ENCODE results near the gene IL1R2.

The IL1R2 gene

DNA sequence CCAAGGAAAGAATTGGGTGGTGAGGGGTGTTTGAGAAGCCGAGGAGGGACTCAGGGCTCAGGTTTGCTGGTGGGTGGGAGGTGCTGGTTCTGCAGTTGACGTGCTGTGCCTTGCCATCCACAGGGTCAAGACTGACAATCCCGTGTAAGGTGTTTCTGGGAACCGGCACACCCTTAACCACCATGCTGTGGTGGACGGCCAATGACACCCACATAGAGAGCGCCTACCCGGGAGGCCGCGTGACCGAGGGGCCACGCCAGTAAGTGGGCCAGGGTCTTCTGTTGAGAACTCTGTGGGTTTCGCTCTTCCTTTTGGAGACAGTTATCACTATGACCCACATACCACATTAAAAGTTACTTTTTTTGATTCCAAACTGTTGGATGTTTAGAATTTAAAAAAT, 32.6 kb downstream of the IL1R2 start:
- no peak for DNase-seq

DNA sequence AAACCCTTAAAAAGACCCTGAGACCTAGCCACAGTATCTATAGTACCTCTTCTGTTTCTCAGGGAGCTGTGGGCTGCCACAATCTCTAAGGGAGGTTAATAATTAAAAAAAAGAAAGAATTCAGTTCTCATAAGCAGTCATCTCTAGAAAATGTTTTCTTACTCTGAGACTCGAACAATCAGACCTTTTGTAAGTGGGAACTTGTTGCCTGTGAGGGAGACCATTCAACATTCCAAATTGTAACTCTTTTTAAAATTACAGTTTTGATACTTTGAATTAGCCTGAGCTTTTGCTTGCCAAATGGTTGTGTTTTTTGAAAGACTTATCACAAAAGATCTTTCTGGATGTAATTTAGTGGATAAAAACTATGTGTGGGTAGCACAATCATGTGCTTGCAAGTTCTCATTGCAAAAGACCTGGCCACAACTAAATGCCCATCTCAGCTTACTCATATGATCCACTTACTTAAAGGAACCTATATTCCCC, 33.3 kb downstream of the IL1R2 start:
- DNase-seq, result peak; percentile 75

DNA sequence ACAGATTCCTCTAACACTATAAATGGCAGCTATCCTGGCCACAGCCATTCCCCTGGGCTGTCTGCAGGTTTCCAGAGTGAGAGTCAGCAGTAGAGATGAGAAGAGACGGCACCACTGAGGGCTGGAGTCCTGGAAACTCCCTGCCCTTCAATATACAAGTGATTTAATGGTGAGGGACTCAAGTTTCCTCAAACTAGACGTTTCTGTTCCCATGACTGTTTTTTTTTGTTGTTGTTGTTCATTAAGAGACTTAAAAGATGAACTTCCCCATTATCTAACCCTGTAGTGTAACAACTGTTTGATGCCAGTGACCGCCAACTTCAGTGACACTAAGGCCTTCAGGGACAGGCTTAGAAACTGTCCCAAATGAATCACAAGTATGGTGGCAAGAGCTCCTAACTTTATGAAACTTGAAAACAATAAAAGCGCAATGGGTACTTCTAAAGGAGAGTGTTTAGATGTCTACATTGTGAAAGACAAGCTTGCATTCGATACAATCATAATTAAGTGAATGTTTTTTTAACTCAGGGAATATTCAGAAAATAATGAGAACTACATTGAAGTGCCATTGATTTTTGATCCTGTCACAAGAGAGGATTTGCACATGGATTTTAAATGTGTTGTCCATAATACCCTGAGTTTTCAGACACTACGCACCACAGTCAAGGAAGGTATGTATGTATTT, 34.0 kb downstream of the IL1R2 start:
- no peak for DNase-seq

DNA sequence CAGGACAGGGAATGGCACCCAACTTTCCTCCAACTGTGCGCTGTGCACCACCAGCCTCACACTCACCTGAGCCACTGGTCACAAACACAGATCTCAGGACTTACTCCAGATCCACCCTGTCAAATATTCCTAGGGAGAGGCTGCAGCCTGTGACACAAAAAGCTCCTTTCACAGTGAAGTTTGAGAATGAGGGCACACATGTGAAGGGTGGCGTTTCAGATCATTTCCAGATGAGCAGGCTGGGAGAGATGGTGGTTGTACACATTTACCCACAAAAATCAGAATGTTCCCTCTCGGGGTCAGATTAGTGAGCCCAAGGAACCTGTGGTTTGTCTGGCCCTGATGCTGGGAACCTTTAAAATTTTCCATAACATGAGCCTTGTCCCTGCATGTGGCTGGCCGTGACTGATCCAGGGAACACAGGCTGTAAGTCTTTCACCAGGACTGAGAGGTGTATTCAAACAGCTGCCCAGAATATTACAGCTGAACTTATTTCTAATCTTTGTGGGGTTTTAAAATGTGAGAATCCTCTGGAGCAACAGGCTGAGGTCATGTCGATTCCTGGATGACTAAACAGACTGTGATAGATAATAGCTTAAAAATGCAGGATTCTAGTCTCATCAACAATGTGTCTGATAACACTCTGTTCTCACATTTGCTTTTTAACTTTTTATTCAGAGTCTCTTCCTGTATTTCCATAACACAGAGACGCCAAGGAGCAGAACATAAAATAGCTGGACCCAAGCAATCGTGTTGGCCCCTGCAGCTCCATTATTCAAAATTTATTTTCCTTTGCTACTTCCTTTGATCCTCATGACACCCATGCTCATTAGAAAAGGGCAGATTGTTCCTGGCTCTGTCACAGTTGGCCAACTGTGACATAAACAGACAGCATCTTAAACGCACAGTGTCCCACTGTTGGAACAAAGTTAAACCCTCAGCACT, 35.5 kb downstream of the IL1R2 start:
- DNase-seq, result peak; percentile 86

DNA sequence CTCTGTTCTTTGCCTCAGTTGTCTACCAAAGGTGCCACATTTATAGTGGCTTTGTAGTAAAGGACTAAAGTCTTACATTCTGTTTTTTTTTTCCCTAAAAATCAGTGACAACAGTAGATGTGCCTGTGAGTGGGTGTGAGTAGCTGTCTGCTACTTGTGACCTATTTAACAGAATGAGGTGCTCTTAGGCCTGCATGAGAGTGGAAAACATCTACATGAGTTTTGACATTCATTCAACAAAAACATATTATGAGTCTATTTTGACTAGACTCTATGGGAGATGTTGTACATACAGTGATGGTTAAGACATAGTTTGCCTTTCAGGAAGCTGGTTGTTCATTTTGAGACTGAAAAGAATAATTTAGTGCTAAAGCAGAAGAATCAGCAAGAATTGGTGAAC, 36.7 kb downstream of the IL1R2 start:
- DNase-seq, result no peak

DNA sequence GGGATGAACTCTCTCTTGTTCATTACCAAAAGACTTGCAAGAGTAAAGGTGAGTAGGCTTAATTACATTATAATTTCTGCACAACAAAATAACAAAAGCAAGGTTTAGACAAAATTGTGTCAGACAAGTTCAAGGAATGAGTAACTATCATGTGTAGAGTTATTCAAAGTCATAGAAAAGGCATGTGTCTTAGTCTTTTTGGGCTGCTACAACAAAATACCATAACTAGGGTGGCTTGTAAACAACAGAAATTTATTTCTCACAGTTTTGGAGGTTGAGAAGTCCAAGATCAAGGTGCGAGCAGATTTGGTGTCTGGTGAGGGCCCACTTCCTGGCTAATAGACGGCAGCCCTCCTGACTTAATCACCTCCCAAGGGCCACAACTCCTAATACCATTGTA, 37.6 kb downstream of the IL1R2 start:
- no peak for DNase-seq

DNA sequence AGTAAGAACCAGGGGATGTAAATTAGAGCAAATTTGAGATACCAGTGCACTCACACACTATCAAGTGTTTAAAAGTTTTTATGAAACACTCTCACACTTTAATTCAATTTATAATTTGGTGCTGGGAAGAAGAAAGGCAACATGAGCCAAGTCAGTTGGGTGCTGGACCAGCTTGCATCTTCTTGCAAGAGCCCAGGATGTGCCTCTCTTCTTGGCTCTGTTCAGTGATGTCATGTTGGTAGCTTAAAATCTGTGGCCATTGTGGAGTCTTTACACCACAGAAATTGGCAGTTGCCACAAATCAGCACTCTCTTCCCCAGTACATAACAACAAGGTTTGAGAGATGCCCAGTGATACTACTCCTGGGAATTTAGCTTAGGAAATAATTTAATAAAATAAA, 38.2 kb downstream of the IL1R2 start:
- no peak for DNase-seq

DNA sequence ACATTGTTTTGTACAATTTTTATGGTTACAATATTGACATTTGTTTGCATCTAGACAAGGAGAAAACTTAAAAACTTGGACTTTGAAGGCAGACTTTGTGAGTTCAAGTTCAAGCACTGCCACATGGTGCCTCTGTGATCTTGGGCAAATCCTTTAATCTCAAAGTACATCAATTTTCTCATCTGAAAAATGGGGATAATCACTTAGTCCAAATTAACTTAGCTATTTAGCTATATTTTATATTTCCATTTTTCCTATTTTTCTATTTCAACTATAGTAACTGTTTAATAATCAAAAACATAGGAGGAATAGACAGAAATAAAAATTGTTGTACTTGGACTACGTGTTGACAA, 38.7 kb downstream of the IL1R2 start:
- DNase-seq, result no peak

DNA sequence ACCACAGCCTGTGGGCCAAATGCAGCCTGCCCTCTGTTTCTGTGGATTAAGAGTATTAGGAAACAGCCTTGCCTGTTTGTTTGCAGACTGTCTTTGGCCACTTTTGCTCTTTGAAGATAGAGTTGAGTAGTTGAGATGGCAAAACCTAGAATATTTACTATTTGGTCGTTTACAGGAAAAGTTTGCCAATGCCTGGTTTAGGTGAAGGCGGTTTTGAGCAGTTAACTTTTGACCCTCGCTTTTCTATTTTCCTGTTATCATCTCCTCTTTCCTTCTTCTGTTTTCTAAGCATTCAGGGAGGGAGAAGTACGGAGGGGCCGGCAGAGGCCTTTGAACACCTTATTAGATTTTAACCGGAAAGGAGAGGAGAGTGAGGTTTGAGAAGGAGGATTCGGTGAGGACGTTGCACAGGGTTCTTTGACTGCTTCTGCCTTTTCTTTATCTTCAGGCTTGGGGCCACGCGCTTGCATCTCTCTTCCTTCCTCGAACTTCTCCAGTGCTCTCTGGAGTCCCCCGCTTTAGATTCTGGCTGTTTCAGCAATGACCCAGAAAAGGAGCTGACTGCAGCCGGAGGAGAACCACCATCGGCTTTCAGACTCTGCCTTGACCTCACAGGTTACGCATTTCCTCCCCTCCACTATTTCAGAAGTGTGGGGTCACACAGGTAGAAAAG, 39.2 kb downstream of the IL1R2 start:
- DNase-seq, result no peak

DNA sequence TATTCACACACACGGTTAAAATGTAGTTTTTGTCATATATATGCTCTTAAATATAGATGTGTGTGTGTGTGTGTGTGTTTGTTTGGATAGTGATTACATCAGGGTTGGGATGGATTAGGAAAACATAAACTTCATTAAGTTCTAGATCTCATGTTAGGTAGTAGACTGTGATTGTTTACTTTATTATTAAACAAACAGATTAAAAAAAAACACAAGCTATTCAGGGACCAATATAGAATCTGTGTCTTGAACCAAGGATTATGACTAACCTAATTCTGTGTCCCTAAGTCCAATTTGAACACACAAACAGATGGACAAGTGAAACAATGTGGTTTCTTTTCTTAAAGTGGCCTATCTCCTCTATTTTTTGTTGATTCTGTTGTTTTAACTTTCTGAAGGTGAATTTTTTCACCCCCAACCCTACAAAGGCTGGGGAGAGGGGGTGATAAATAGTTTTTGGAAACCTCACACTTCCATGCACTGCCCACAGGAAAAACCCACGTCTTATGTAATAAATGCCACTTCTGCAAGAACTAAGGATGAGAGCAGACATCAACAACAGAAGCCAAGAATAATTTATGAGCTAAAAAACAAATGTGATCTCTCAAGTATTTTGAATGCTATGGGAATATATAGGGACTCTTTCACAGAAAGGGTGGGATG, 40.7 kb downstream of the IL1R2 start:
- DNase-seq, result no peak

DNA sequence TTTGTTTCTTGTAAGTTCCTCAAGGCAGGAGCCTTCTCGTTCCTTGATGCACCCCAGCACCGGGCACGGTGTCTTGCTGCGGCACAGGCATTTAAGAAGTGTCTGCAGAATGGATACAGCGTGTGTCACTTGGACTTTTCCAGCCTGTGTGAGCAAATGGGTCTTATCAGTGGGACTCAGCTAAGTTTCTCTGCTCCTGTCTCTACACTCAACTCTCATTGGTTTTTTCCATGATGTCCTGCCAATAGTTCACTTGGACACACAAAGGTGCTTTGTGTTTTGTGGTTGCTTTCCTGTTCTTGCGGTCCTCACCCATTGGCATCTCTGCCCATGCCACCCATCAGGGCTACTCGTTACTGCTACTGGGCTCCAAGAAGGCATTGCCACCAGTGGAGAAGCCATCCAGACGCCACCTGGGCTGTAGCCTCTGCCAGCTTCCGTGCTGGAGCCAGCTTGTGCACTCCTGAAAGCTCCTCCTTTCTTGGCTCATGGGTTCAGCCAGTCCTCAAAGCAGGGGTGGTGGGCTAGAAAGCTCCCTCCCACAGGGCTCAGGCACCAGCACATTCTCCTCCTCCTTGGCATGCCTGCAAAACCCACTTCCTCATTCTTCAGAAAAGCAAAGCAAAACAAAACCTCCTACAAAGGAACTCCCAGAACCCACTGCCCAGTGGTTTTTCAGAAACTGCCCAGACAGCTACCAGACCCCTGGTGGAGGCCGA, 41.4 kb downstream of the IL1R2 start:
- DNase-seq, result peak; percentile 89

DNA sequence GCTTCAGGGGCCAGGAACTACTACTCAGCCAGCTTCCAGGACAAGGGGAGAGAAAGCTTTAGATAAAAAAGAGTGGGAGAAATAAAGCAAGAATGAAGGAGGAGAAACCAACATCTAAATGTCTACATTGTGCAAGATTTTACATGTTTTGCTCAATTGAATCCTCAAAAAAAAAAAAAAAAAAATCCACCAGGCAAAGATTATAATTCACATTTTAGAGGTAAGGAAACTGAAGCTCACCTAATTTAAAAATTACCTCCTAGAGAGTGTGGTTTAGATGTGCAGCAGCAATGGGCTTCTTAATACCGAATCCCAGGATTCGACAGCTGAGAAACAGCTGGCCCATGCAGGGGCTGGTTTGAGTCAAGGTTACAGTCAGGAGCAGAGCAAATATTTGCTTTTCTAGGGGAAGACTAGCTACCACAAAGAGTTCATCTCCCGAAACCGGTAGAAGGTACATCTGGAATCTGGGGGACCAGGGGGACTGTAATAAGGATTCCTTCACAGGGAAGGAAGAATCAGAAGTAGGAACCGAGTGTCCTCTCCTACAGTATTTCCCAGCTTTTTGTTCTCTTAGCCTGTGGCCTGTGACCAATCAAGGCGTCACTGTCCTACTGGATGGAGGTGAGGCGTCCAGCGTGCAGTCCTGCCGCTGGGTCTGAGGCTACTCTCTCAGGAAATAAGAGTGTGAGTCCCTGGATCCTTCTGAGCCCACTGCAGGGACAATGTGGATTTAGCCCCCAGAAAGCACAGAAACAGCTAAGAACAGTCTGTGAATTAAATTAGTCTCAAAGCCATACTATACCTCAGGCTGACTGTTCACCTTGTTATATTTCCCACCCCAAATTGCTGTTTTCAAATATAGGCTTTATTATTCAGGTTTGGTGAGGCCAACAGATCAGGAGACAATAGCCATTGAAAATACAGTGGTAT, 42.3 kb downstream of the IL1R2 start:
- DNase-seq, result no peak

DNA sequence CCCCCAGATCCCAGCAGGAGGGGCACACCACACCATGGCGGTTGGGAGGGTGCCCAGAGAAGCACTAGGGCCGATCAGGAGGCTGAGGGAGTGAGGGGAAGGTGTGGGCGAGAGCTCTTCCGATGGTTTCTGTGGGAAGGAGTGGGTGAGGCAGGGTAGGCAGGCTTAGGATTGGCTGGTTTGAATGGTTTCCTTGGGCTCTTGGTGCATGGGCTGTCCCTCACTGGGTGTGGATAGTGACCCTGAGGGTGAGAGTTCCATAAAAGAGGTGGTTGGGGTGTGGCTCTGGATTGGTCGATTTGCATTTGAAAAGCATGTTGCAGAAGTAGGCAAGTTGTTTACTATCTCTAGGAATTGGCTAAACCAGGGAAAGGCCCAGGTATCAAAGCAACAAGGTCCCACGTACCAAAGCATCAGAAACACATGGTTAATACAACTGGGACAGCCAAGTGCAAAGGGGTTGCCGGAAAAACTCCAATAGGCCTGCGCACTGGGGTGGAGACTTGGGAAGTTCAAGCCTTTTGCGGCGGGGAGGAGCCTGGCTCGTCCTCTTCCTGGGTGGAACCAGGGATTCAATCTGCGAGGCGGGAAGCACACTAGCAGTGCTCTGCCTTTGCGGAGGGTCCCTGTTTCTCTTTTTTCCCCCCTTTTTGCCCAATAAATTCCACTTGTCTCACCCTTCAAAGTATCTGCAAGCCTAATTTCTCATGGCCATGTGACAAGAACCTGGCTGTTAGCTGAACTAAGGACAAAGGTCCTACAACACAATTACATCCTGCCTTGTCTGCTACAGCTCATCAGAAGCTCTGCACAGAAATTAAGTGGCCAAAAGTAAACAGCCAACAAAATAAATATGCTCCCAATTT, 43.2 kb downstream of the IL1R2 start:
- DNase-seq, result no peak

DNA sequence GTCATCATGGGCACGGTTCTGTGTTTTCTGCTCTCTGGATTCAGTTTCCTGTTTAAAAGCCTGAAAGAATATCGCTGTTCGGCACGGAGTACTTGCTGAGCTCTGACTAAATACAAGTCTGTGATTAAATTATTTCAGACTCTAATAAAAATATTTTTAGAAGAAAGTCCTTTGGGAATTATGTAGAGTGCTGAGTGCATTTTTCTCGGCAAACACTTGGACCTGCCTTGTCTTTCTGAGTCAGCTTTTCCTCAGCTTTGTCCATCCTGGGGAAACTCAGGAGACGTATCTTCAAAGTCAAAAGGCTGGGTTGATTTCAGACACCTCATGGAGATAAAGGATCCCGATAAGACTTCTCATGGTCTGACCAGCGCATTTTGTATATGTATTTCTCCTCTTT, 45.9 kb downstream of the IL1R2 start:
- peak; percentile 77 for DNase-seq

DNA sequence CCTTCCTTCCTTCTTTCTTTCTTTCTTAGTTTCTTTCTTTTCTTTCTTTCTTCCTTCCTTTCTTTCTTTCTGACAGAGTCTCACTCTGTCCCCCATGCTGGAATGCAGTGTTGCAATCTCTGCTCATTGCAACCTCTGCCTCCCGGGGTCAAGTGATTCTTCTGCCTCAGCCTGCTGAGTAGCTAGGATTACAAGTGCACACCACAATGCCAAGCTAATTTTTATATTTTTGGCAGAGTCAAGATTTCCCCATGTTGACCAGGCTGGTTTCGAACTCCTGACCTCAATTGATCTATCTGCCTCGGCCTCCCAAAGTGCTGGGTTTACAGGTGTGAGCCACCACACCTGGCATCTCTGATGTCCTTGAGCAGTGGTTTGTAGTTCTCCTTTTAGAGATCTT, 48.5 kb downstream of the IL1R2 start:
- no peak for DNase-seq

DNA sequence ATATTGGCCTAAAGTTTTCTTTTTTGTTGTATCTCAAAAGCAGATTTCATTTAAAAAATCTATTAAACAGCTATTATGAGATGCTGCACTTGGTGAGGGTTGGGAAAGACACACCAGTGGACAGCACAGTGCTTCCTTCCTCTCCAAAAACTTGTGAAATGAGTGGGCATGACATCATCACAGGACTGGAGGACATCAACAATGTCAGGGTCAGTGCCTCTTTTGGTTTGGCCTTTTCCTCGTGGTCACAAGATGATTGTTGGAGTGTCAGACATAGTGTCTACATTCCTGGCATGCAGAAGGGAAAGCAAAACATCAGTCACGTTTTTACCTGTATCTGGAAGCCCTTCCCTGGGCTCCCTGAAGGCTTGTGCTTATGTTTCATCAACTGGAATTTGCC, 49.6 kb downstream of the IL1R2 start:
- DNase-seq, result peak; percentile 35

DNA sequence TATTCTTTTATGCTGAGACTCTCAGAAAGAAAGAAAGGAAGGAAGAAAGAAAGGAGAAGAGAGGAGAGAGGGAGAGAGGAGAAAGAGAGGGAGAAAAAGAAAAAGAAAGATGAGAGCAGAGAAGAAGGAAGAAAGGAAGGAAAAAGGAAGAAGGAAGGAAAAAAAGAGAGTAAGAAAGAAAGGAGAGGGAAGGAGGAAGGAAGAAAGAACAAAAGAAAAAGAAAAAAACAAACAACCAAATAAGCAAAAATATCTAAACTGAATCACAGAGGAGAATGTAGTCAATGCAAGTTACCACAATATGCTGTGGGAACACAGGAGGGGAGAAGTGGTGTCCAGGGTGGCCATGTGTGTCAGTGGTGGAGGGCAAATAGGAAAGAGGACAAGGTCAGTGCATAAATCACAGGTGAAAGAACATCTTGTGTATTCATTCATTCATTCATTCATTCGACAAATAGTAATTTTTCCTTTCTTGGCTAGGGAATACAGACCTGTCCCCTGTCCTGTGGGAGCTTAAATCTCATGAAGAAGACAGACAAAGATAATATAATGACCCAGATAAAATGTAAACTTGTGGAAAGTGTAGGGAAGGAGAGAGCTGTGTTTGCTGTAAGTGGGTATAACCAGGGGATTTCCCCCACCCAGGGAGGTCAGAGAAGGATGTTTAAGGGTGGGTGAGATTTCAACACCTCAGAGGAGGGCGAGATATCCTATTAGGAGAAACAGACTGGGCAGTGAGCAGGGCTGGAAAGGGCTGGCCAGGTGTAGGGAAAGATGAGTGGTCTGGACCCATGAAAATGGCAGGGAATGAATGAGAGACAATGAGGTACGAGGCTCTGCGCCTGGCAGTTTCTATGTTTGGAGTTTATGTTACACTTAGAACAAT, 50.7 kb downstream of the IL1R2 start:
- DNase-seq, result no peak

DNA sequence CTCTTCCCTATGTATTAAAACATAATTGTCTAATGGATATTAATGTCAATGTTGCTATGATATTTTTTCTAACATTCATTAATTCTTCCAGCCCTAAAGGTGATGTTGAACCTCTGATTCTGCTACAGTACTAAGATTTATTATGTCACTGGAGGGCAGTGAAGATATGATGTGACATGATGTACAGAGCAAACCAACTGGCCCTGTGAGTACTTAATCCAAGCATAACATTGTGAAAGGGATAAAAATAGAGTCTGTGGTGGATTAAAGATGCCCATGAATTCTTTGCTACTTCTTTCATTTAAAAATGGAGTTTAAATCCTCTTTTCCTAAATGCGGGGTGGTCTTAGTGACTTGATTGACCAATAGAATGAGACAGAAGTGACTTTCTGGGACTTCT, 51.8 kb downstream of the IL1R2 start:
- no peak for DNase-seq

DNA sequence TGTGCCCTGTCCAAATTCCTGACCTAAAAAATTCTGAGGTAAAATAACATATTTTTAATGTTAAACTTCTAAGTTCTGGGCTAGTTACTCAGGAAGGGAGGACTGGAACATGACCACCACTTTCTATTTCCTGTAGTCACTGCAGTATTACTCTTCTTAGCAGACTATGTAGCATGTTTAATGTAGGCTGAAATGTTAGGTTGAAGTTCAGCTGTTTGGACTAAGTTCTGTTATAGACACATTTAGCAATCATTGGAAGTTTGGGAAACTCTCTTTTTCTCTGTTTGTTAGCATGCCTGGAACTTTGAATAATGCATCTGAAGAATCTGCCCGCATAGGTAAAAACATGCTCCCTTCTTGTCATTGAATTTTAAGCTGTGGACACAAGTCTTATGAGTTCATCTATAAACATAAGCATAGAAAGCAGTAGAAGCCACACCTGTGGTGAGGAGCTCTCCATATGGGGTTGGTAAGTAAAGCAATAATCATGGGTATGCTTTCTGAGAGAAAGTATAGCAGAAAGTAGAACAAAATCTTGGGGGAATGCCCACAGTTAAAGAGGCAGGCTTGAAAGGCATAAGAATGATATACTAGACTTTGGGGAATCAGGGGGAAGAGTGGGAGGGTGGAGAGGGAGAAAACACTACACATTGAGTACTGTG, 52.6 kb downstream of the IL1R2 start:
- DNase-seq, result no peak
